ENCODE results near the gene PTPRT. TPM values are rescaled to one million over a fixed set of nuclear protein-coding genes. Genes with fewer than 3 reads are reported as not detected.

PTPRT gene
- total and polyA plus RNA-seq, 2 experiments from 2014 or later = not detected

DNA sequence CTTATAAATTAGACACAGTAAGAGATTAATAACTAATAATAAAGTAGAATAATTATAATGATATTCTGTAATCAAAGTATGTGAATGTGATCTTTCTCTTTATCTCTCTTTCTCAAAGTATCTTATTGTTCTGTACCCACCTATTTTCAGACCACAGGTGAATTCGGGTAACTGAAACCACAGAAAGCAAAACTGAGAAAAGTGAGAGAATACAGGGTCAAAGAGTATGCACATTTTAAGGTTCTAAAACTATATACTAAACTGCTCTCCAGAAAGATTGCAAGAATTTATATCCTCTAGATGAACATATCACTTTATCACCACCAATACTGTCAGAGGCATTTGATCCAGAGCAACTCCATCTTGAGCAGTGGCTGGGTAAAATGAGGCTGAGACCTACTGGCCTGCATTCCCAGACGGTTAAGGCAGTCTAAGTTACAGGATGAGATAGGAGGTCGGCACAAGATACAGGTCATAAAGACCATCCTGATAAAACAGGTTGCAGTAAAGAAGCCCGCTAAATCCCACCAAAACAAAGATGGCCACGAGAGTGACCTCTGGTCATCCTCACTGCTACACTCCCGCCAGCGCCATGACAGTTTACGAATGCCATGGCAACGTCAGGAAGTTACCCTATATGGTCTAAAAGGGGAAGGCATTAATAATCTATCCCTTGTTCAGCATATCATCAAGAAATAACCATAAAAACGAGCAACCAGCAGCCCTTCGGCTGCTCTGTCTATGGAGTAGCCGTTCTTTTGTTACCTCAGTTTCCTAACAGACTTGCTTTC, 211.3 kb downstream of the PTPRT start (continued):
- TF ChIP-seq, protein P1, sequence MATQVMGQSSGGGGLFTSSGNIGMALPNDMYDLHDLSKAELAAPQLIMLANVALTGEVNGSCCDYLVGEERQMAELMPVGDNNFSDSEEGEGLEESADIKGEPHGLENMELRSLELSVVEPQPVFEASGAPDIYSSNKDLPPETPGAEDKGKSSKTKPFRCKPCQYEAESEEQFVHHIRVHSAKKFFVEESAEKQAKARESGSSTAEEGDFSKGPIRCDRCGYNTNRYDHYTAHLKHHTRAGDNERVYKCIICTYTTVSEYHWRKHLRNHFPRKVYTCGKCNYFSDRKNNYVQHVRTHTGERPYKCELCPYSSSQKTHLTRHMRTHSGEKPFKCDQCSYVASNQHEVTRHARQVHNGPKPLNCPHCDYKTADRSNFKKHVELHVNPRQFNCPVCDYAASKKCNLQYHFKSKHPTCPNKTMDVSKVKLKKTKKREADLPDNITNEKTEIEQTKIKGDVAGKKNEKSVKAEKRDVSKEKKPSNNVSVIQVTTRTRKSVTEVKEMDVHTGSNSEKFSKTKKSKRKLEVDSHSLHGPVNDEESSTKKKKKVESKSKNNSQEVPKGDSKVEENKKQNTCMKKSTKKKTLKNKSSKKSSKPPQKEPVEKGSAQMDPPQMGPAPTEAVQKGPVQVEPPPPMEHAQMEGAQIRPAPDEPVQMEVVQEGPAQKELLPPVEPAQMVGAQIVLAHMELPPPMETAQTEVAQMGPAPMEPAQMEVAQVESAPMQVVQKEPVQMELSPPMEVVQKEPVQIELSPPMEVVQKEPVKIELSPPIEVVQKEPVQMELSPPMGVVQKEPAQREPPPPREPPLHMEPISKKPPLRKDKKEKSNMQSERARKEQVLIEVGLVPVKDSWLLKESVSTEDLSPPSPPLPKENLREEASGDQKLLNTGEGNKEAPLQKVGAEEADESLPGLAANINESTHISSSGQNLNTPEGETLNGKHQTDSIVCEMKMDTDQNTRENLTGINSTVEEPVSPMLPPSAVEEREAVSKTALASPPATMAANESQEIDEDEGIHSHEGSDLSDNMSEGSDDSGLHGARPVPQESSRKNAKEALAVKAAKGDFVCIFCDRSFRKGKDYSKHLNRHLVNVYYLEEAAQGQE (IDR thresholded peaks at IDR 0.05; ENCODE audit: unreplicated experiment) = no peak

DNA sequence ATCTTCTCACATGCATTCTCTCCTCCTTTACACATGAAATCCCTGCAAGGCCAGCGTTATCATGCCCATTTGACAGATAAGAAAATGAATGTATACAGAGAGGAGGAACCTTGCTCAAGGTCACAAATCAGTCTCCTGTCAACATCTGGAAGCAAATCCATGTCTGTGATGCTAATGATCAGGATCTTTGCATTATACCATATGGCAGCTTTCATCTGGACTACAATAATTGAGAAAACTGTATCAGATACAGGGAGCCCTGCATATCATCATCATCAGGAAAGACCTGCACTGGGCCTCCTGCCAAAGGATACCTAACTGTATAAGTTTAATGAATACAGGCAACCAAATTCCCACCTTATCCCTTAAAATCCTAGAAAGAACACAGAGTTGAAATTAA, 213.7 kb downstream of the PTPRT start:
- Histone ChIP-seq H3K4me1 (ENCODE audit: insufficient read depth) (no peaks in the 10 kb centered on the region), H3K27me3 (ENCODE audit: insufficient read depth) (no peaks in the 10 kb centered on the region), H2AFZ (no peak overlapping the region), H3K4me3 (no peak overlapping the region), H3K36me3 (ENCODE audit: insufficient read depth) (peaks cover 15% of the 10 kb centered on the region), H3K4me2 (no peak overlapping the region), H3K27ac (ENCODE audit: low read depth) (no peak overlapping the region), H3K79me2 (replicated peaks; ENCODE audit: insufficient read depth) (no peaks in the 10 kb centered on the region), H4K20me1 (replicated peaks; ENCODE audit: insufficient read depth) (no peaks in the 10 kb centered on the region), H3F3A (replicated peaks; ENCODE audit: low read depth) (no peaks in the 10 kb centered on the region), H3K9me2 (ENCODE audit: insufficient read depth) (no peaks in the 10 kb centered on the region)
- no peak for ATAC-seq
- peaks cover 6% of the 10 kb centered on the region for H3K27me3 Mint-ChIP-seq (ENCODE audit: insufficient read depth, low read depth, poor library complexity)
- DNase-seq (ENCODE audit: low spot score) = no peak
- H3K4me1 Mint-ChIP-seq = peaks cover 5% of the 10 kb centered on the region; the same call in 1 of the 3 replicates
- H3K4me3 Mint-ChIP-seq = no peak overlapping the region
- peaks cover 83% of the 10 kb centered on the region for H3K9me3 Mint-ChIP-seq
- H3K36me3 Mint-ChIP-seq (ENCODE audit: low read depth) = peaks cover 17% of the 10 kb centered on the region; the same call in 2 of the 3 replicates
- no peak overlapping the region for H3K27ac Mint-ChIP-seq
- TF ChIP-seq POLR2AphosphoS5 (IDR thresholded peaks at IDR 0.05; ENCODE audit: low read depth) = no peak
- no peak for TF ChIP-seq JUNB (IDR thresholded peaks at IDR 0.05; ENCODE audit: unreplicated experiment)
- TF ChIP-seq, protein P2, sequence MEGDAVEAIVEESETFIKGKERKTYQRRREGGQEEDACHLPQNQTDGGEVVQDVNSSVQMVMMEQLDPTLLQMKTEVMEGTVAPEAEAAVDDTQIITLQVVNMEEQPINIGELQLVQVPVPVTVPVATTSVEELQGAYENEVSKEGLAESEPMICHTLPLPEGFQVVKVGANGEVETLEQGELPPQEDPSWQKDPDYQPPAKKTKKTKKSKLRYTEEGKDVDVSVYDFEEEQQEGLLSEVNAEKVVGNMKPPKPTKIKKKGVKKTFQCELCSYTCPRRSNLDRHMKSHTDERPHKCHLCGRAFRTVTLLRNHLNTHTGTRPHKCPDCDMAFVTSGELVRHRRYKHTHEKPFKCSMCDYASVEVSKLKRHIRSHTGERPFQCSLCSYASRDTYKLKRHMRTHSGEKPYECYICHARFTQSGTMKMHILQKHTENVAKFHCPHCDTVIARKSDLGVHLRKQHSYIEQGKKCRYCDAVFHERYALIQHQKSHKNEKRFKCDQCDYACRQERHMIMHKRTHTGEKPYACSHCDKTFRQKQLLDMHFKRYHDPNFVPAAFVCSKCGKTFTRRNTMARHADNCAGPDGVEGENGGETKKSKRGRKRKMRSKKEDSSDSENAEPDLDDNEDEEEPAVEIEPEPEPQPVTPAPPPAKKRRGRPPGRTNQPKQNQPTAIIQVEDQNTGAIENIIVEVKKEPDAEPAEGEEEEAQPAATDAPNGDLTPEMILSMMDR (conservative IDR thresholded peaks at IDR 0.05; ENCODE audit: low read depth in 2 of 2) = no peak
- no peak for TF ChIP-seq CREB1 (CRISPR knock-in tag; IDR thresholded peaks at IDR 0.05; ENCODE audit: low read depth)
- TF ChIP-seq EZH2phosphoT487 (IDR thresholded peaks at IDR 0.05; ENCODE audit: unreplicated experiment) = no peak
- no peak for TF ChIP-seq STAT1 (IDR thresholded peaks at IDR 0.05; ENCODE audit: unreplicated experiment)
- TF ChIP-seq EZH2 (IDR thresholded peaks at IDR 0.05; ENCODE audit: low read depth, unreplicated experiment) = no peak
- no peak for TF ChIP-seq ZNF114 (CRISPR knock-in tag; IDR thresholded peaks at IDR 0.05)
- no peak for TF ChIP-seq ZNF331 (CRISPR knock-in tag; IDR thresholded peaks at IDR 0.05; ENCODE audit: low read depth)
- TF ChIP-seq, protein P3, sequence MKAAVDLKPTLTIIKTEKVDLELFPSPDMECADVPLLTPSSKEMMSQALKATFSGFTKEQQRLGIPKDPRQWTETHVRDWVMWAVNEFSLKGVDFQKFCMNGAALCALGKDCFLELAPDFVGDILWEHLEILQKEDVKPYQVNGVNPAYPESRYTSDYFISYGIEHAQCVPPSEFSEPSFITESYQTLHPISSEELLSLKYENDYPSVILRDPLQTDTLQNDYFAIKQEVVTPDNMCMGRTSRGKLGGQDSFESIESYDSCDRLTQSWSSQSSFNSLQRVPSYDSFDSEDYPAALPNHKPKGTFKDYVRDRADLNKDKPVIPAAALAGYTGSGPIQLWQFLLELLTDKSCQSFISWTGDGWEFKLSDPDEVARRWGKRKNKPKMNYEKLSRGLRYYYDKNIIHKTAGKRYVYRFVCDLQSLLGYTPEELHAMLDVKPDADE (IDR thresholded peaks at IDR 0.05) = no peak
- TF ChIP-seq, protein P4, sequence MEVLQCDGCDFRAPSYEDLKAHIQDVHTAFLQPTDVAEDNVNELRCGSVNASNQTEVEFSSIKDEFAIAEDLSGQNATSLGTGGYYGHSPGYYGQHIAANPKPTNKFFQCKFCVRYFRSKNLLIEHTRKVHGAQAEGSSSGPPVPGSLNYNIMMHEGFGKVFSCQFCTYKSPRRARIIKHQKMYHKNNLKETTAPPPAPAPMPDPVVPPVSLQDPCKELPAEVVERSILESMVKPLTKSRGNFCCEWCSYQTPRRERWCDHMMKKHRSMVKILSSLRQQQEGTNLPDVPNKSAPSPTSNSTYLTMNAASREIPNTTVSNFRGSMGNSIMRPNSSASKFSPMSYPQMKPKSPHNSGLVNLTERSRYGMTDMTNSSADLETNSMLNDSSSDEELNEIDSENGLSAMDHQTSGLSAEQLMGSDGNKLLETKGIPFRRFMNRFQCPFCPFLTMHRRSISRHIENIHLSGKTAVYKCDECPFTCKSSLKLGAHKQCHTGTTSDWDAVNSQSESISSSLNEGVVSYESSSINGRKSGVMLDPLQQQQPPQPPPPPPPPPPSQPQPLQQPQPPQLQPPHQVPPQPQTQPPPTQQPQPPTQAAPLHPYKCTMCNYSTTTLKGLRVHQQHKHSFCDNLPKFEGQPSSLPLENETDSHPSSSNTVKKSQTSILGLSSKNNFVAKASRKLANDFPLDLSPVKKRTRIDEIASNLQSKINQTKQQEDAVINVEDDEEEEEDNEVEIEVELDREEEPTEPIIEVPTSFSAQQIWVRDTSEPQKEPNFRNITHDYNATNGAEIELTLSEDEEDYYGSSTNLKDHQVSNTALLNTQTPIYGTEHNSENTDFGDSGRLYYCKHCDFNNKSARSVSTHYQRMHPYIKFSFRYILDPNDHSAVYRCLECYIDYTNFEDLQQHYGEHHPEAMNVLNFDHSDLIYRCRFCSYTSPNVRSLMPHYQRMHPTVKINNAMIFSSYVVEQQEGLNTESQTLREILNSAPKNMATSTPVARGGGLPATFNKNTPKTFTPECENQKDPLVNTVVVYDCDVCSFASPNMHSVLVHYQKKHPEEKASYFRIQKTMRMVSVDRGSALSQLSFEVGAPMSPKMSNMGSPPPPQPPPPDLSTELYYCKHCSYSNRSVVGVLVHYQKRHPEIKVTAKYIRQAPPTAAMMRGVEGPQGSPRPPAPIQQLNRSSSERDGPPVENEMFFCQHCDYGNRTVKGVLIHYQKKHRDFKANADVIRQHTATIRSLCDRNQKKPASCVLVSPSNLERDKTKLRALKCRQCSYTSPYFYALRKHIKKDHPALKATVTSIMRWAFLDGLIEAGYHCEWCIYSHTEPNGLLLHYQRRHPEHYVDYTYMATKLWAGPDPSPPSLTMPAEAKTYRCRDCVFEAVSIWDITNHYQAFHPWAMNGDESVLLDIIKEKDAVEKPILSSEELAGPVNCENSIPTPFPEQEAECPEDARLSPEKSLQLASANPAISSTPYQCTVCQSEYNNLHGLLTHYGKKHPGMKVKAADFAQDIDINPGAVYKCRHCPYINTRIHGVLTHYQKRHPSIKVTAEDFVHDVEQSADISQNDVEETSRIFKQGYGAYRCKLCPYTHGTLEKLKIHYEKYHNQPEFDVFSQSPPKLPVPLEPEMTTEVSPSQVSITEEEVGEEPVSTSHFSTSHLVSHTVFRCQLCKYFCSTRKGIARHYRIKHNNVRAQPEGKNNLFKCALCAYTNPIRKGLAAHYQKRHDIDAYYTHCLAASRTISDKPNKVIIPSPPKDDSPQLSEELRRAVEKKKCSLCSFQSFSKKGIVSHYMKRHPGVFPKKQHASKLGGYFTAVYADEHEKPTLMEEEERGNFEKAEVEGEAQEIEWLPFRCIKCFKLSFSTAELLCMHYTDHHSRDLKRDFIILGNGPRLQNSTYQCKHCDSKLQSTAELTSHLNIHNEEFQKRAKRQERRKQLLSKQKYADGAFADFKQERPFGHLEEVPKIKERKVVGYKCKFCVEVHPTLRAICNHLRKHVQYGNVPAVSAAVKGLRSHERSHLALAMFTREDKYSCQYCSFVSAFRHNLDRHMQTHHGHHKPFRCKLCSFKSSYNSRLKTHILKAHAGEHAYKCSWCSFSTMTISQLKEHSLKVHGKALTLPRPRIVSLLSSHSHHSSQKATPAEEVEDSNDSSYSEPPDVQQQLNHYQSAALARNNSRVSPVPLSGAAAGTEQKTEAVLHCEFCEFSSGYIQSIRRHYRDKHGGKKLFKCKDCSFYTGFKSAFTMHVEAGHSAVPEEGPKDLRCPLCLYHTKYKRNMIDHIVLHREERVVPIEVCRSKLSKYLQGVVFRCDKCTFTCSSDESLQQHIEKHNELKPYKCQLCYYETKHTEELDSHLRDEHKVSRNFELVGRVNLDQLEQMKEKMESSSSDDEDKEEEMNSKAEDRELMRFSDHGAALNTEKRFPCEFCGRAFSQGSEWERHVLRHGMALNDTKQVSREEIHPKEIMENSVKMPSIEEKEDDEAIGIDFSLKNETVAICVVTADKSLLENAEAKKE (CRISPR knock-in tag; IDR thresholded peaks at IDR 0.05) = no peak
